ENCODE measurements around the gene TEPSIN.

DNA sequence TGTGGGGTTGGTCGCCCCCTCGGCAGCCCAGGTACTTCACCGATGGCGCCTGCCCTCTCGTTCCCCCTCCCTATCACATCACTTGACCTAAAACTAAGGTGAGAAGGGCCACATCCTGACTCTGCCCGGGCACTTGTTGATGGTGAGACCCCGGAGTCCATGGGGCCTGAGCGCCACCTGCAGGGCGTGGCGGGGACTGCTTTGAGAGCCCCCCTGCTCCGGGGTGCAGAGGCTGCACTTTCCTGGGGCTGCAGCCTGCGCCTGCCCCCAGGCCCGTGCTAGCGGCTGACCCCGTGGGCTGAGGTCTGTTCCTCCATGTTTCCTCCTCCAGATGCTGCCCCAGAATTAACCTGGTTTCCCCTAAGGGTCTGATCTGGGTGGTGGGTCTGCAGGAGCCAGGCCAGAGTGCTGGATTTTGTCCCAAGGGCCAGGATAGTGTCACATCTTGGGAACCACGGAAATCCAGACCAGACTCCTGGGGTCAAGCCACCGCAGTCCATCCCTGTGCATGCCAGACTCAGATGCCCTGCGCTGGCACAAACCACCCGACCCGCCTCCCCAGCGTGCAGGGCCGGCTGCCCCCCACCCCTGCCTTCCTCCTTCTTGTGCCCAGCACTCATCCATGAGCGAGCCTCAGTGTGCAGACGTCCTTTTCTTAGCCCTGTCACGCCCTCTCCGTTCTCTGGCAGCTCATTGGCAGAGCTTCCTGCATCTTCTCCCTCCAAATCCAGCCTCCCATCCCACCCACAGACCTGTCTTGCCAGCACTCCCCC is 3.0 kb upstream of the TEPSIN start:
- TF ChIP-seq CTCF (IDR thresholded peaks at IDR 0.05): peak; percentile 61 to 79 (median 70)
- TF ChIP-seq POLR2A (IDR thresholded peaks at IDR 0.05): no peak
- TF ChIP-seq POLR2AphosphoS5 (IDR thresholded peaks at IDR 0.05): no peak

All from transverse colon (tissue), 4 donors.